ENCODE data around the gene ATP2B1.

DNA sequence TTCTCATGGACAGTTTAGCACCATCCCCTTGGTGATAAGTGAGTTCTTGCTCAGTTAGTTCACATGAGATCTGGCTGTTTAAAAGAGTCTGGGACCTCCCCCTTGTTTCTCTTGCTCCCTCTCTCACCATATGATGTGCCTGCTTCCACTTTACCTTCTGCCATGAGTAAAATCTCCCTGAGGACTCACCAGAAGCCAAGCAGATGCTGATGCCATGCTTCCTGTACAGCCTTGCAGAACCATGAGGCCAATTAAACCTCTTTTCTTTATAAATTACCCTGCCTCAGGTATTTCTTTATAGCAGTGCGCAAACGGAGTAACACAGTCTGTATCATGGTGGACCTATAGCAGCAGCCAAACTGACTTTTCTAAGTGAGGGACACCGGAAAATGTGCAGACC is 58.8 kb downstream of the ATP2B1 start:
- TF ChIP-seq POLR2AphosphoS5 (IDR thresholded peaks at IDR 0.05): no peak
- TF ChIP-seq, protein P1, sequence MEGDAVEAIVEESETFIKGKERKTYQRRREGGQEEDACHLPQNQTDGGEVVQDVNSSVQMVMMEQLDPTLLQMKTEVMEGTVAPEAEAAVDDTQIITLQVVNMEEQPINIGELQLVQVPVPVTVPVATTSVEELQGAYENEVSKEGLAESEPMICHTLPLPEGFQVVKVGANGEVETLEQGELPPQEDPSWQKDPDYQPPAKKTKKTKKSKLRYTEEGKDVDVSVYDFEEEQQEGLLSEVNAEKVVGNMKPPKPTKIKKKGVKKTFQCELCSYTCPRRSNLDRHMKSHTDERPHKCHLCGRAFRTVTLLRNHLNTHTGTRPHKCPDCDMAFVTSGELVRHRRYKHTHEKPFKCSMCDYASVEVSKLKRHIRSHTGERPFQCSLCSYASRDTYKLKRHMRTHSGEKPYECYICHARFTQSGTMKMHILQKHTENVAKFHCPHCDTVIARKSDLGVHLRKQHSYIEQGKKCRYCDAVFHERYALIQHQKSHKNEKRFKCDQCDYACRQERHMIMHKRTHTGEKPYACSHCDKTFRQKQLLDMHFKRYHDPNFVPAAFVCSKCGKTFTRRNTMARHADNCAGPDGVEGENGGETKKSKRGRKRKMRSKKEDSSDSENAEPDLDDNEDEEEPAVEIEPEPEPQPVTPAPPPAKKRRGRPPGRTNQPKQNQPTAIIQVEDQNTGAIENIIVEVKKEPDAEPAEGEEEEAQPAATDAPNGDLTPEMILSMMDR (IDR thresholded peaks at IDR 0.05): no peak
